ENCODE results near the gene THY1.

DNA sequence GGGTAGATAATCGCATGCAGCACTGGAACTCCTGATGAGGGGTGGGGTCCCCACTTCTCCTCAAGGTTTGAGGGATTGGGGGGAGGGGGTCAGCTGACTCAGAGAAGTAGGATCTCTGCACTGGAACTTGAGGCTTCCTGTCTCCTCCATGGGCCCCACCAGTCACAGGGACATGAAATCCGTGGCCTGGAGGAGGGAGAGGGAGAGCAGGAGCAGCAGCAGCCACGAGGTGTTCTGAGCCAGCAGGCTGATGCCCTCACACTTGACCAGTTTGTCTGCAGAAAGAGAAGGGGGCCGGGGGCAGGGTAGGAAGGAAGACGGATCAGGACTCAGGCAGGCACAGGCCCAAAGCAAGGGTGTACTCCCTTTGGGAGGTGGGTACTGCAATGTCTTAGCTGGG lies 3.7 kb downstream of the THY1 start:
- TF ChIP-seq POLR2A (IDR thresholded peaks at IDR 0.05; ENCODE audit: low read length) (no peak), GATA1 (IDR thresholded peaks at IDR 0.05; ENCODE audit: low read depth, low read length) (no peak)

Measured in erythroblast (primary cell).